MV-4-11 (cell line): Measurements from ENCODE around the gene RBM6.

Experiments
- DNase-seq: peaks from one replicate; lab custom pipeline; 2025; lab: John Stamatoyannopoulos, UW

RBM6 gene

DNA sequence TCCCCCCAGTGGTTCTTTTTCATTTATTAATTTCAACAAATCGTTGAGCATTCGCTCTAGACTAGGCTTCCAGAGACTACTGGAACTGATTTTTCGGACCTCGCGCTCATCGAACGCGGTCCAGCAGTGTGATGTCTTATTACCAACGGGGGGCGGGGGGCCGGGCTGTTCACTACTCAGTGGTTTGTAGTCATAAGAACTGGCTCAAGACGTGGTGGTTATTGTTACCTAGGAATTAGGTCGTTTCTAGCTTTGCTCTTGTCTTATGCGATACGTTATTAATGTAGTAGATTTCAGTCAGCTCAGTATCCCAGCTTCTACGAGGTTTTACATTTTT is 149.6 kb downstream of the RBM6 start:
- DNase-seq: no peak

DNA sequence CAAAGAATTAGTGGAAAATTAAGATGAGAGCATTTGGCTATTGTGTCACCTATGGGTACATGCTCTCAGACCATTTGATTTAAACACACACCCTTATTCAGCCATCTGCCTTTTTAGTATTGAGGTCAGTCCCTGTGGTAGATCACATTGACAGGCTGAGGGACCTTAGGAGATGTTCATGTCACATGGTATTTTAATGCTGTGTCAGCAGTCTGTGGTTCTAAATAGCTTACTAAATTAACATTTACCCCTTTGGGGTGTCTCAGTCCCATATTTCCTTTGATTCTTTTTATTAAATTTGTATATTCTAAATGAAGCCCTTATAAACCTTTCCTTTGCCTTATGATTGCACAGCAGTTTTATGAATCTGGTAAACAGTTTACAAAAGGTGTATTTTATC is 151.0 kb downstream of the RBM6 start:
- DNase-seq: no peak

DNA sequence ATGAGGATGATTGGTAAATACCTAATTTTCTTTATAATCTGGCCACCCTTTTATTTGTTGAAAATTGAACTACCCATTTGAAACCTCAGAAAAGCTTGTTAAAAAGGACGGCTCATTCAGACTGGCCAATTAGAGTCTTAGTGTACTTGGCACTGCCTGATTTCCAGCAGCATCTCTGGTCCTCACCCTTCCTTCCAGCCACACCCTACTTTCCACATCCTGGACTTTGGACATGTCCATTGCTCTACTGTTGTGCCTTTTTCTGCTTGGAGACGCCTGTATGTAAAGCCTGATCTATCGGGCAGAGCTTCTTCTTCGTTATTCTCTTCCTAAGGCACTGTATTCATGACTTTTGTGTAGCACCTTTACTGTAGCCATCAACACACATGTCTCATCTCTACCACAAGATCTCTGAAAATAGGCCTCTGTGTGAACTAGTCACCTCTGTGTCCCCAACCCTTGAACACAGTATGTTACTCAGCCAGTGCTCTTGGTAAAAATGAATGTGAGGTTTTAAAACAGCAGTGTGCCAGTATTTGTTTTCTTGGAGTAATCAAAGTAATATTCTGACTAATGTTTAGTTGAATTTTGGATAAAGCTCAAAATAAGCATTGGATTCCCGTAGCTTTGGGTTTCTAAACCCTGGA is 155.5 kb downstream of the RBM6 start:
- no peak for DNase-seq

DNA sequence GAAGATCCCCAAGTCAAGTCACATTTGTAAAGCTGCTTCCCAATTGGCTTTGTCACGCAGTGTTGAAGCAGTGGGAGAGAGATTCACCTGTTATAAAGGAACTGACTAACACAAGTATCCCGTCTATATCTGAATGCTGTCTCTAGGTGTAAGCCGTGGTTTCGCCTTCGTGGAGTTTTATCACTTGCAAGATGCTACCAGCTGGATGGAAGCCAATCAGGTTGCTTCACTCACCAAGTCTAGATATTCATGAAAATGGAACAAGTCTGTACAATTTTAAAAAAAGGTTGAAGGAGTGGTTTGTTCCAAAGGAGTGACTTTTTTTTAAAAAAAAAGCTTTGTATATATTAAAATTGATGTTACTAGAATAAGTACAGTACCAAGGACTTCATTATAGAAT is 160.4 kb downstream of the RBM6 start:
- DNase-seq: no peak

DNA sequence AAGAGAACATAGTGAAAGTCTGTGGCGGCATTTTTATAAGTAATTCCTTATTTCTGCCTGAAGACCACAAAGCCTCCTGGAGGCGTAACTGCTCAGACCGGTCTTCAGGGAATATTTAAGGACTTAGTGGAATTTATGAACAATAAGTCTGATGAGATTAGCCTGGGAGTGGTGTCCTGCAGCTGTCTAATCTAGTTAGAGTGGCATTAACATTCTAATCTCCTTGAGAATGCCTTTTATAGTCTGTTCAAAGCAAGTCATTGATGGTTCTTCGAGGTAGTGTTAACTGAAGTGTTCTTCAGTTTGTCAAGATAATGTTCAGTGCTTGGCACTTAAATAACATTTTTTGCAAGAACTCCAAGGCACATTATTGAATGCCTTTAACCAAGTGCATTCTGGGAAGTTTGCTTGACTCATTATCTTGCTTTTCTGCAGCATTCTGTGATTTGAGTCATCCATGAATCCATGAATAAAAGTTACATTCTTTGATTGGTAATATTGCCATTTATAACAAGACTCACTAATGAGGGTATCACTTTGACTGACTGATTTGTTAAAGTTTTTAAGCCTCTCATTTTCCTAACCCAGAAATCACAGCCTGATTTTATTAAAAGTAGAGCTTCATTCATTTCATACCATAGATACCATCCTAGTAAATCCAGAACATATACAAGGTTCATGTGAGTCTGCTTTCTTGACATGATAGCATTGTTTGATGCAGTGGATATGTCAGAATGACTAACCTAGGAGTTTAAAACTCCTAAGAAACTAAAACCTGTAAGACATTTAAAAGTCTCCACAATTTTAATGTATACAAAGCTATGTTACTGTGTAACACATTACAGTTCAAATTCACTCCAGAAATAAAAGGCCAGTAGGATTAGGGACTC is 161.3 kb downstream of the RBM6 start:
- no peak for DNase-seq

DNA sequence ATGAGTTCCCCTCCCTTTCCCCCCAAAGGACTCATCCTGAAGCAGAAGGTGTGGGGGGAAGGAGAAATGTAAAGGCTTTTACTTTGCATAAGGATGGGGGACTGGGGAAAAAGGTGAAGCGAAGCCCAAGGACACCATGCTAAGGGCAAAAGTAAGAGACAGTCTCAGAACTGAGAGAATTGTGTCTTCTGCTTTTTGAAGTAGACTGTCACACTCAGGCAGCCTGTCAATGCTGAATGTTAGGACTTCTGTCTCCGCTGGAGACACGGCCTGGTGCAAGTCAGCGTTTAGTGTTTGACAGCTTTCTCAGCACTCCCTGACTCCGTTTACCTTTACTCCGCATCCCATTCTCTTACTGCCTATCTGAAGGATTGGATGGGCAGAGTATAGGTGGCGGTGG is 162.6 kb downstream of the RBM6 start:
- DNase-seq: no peak

DNA sequence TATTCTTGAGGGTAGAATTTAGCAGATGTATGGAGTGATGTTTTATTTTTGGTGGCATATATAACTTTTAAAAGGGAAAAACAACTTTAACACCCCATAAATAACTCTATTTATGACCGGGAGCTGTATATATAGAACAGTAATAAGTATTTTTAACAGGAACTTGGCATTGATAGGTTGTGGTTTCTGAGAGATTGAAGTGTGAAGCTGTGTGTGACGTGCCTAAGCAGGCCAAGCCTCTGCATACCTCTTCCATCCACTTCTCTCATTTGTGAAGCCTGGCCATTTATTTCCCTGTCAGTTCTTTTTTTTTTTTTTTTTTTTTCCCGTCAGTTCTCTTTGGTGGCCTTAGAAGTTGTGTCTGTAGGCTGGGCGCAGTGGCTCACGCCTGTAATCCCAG is 171.8 kb downstream of the RBM6 start:
- no peak for DNase-seq

DNA sequence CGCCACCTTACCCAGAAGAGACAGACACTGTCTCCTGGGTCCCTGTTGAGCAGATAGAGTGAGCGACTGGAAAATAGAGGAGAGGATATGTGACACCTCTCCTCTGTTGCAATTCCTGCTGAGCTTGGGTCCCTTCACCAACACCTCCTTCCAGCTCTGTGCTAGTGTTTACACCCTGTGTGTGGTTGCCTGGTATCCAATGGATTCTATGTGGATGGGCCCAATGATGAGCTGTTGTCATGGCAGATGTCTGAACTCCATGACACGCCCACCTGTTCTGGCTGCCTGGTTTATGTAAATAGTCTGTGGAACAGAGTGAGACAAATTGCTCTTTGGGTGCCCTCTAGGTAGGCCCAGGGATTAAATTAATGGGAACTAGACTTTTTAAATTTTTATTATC is 172.5 kb downstream of the RBM6 start:
- DNase-seq: no peak

DNA sequence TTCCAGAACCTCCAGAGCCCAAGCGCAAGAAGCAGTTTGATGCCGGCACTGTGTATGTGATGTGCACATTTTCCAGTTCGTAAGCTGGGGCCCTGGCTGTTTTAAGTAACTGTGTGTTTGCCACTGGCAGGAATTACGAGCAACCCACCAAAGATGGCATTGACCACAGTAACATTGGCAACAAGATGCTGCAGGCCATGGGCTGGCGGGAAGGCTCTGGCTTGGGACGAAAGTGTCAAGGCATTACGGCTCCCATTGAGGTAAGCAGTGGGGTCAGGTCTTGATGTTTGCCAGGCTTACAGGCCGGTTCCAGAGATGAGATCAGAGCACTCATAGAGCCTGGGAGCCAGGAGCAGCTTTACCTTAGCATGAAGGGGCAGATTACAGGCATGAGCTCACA is 177.2 kb downstream of the RBM6 start:
- DNase-seq: no peak

DNA sequence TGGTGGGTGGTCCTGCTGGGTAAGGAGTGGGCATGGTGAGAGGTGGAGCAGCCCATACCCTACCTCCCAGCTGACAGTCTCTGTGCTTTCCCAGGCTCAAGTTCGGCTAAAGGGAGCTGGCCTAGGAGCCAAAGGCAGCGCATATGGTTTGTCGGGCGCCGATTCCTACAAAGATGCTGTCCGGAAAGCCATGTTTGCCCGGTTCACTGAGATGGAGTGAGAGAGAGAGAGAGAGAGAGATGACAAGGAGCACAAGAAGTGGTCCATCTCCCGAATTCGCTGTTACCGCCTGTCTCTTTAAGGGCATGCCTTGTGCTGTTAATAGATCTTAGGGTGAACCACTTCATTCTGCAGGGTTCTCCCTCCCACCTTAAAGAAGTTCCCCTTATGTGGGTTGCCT is 178.3 kb downstream of the RBM6 start:
- DNase-seq: no peak

DNA sequence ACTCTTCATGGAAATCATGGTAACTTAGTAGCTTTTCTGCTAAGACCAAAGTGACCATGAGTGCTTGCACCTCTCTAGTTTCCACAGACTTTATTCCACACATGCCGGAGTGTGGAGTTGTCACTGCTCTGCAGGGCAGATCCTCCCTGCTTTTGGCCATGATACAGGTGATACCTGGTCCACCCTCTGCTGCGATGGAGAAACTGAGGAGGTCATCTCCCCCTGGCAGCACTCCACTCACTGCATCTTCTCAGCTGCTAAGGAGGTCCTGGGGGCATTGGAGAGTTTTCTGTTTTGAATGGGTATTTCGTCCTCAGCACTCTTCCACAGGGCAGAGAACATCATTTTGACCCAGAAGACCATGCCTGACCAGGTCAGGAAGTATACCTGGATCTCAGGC is 179.8 kb downstream of the RBM6 start:
- no peak for DNase-seq

DNA sequence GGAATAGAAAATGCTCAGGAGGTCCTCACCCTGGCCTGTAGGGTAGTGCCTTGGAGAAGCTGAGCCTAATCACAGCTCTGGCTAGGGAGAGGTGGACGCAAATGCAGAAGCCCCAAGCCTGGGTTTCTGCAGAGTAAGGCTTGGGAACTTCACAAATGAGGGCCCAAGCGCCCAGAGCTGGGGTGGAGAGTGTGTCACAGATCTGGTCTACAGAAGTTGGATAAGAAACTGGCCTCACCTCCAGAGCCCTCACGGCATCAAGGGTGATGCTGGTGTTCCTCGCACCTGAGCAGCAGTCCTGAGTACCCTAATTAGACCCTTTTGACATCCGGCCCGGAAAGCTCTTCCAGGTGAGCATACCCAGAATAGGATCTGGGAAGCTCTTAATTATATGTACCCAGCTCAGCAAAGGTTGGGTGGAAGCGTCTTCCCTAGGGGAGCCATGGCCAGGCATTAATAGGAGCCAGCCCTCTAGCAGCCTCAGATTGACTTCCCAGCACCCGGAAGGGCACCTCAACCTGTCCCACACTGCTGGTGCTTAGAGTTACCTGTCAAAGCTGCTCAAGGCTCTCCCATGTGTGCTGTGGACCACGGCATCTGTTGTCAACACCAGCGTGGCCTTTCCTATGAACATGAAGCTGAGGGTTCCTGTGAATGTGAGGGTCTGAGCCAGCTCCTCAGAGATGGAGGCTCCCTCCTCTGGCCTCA is 180.6 kb downstream of the RBM6 start:
- DNase-seq: no peak

DNA sequence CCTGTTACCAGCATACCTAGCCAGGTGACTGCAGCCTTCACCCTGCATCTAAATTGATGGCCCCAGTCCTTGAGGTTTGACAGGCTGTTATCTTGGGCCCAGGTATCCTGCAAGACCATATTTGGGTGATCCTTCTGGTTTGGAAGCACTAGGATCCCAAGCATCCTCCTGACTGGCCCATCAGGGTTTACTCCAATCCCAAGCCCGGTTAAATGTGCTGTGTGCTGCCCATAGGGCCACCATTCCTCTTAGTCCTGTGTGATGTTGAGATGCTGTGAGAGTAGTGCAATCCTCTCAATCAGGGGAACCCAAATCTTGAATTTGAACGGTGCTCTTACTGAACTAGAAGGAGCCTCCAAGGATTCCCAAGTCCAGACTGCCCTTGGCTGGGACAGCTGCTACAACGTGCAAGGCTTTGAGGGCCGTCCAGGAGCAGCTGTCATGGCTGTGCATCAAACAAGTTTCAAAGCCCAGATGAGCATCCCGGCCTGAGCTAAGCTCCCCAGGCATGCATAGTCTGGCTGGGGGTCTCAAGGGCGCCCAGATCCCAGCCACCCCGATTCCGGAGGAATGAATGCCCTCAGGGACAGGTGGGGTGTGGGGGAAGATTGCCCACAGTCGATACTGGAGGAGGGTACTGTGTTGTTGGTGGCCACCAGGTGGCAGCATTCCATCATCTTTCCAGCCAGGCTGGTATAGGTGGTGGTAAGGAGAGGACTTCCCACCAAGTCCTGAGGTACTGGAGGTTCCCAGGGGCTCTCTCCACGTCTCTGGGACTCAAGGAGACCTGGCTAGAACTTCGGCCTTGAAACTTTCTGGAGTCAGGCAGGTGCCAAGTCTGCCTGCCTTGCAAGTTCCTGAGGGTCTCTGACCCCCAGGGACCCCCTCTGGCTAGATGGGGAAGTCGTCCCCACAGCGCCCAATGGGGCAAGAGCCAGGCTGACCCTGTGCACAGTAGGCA is 181.4 kb downstream of the RBM6 start:
- DNase-seq: peak; percentile 57

DNA sequence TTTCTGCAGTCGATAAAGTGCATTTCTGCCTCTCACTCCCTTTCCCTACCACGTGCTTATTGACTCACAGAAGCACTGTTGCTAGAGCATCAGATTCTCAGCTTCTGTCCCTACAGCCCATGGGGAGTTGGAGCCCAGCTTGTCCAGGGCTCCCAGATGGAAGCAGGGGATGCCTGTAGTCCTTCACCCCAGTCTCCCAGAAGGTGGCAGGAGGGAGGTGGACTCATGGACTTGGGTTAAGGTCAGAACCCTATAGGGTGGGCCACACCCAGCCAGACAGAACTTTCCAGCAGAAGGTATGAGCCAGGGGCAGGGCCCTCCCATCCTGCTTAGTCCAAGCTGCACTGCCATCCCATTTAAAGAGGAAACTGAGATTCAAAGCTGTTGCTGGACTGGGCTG is 182.1 kb downstream of the RBM6 start:
- DNase-seq: no peak

DNA sequence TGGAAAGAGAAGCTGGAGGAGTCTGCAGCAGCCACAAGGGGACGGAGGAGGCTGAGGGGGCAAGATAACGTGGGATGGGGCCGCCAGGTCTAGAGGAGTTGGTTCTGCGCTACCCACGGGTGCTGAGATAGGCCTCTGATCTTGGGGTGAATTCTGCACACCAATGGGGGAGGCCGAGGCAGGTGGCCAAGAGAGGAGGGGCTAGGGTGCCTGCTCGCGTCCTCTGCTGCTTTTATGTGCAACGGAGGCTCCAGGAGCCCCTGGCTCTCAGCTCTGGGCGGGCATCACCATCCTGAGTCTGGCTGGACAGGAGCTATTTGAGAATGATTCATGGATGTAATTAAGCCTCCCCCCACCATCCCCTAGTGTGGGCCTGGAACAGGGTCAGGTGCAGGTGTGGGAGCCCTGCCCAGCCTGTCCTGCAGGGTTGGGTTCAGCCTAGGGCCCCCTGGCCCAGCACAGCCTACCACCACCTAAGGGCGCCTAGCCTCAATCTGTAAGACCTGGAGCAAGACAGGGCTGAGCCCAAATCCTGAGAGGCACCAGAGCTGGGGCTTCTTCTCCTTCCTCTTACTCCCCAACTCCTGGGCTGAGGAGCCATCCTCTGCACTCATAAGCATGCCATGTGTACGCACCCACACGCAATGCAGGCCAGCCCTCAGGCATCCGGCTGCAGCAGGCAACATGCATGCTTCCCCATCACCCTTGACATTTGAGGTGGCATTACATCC is 182.9 kb downstream of the RBM6 start:
- no peak for DNase-seq

DNA sequence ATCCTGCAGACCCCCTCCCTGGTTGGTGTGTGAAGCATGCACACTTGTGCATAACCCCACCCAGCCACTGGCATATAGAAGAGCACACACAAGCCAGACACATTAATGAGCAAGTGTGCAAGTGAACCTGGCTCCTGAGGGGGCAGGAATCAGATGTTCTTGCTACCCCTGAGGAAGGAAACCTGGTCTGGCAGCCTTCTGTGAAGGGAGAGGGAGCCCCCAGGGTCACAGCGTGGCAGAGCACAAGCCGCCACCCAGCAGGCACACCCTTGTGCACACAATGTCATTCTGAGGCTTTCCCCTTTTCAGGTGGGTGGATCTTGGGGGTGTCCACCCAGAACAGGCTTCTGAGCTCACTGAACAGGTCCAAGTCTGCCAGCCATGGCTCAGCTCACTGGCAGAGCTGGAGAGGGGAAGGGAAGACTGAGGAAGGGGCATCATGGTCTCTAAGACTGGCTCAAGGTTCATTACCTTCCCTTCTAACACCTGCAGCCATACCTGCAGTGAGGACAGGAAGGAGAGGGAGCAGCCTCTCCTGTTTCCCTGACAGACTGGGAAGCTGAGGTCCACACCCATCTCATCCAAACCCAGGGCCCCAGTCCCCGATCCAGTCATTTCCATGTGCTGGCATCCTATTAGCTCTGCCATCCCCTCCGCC is 183.6 kb downstream of the RBM6 start:
- no peak for DNase-seq

DNA sequence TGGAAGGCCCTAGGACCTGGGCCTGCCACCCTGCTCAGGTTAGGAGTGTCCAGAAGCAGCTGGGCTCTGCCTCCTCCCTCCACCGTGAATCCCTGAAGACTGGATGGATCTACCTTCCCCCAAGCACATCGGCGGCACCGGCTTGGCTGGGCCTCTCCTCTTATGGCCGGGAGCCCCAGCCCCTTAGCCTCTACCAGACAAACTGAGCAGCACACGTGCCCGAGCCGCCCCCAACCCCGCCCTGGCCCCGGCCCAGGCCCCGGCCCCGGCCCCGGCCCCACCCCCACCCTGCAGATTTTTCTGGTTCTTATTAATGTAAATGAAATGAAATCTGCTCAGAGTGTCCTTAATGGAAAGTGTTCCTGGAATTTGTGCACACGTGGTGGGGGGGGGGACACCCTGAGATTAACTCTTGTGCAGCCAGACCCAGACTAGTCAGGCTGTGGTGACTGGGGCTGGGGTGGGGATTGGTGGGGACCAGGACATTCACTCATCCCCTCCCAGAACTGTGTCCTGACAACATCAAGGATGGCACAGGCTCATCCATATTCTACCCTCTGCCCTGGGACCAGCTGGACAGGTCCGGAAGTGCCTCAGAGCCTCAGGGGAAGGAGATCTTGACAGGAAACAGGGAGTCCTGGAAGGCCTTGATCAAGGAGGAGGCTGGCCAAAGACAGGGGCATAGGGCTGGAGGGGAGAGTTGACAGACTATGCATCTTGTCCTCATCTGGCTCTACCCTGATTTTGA is 184.3 kb downstream of the RBM6 start:
- DNase-seq: no peak

DNA sequence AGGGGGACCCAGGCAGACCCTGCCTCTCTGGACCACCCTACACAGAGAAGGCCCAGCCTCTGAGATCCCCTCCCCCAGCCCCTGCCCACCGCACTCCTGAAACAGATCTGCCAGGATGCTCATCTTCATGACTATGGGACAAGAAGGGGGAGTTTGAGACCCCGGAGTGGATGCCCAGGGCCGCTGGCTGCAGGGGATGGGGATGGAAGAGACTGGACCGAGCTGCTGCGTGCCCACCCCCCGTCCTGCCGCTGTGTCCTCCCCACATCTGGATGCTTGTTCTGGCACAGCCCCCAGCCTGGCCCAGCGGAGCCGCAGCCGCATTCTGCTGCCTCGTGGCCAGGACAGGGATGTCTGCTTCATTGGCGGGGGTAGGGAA is 184.8 kb downstream of the RBM6 start:
- no peak for DNase-seq

DNA sequence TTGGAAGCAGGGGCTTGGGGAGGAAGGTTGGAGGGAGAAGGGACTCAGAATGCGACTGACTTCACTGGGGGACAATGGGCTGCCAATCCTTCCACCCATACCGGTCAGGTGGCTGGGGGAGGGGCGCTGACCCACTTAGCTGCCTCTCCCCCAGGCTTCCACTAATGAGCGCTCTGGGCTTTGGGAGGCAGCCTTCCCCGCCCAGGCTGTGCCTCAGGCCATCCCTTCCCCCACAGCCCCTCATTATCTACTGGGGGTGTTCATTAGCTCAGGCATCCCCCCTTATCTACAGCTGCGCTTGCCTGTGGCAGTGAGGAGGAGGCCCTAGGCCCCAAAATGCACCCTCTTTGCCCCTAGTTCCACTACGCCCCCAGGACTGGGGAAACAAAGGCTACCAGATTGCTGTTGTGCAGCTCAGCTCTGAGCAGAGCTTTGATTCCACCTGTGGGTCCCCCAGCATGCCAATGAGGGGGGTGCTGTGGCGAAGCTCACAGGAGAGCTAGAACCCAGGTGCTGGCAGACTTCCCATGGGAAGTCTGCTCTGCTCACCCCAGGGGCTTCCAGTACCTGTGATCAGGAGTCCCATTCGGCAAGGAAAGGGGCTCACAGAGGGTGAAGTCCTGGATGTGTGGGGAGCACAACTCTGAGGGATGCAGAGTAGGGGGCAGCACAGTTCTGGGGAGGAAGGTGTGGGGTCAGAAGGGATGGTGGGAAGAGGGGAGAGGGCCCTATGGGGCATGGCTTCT is 185.8 kb downstream of the RBM6 start:
- DNase-seq: no peak
